Measurements from ENCODE around the gene RHBDL2. TPM values are rescaled to one million over a fixed set of nuclear protein-coding genes. Genes with fewer than 3 reads are reported as not detected.
"Not testable (repeated sequence)": the region's sequence is repeated elsewhere in the genome, so short reads cannot be mapped to it uniquely, and the experiment has no call there.

The RHBDL2 gene
- total RNA-seq, 1 donor from 2014 or later: not detected

DNA sequence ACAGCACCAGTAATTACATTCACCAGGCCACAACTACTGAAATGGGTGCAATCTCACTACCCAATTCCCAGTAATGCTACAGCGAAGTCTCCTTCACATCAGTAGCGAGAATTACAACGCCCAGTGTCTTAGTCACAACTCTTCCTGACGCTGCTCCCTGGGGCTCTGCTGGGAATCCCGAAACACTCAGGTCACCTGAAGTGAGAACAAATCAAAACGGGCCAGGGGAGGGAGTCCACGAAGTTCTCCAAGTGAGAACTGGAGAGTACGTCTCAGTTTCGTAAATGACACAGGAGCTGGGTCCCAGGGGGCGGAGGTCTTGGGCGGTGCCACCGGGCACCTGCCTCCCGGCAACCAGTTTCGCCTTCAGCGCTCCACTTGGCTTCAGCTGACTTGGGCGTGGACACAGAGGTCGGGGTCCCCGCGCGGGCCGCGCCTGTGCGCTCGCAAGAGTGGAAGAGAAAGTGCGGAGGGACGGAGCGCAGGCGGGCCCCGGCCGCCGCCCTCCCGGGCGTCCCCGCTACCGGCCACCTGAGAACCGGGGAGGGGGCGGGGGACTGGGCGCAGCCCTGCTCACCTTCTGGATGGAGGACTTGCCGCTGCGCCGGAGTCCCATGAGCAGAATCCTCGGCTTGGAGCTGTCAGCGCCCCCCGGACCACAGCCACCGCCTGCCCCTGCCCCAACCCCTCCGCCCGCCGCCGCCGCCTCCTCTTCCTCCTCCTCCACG is 82.6 kb downstream of the RHBDL2 start:
- TF ChIP-seq, protein P1, sequence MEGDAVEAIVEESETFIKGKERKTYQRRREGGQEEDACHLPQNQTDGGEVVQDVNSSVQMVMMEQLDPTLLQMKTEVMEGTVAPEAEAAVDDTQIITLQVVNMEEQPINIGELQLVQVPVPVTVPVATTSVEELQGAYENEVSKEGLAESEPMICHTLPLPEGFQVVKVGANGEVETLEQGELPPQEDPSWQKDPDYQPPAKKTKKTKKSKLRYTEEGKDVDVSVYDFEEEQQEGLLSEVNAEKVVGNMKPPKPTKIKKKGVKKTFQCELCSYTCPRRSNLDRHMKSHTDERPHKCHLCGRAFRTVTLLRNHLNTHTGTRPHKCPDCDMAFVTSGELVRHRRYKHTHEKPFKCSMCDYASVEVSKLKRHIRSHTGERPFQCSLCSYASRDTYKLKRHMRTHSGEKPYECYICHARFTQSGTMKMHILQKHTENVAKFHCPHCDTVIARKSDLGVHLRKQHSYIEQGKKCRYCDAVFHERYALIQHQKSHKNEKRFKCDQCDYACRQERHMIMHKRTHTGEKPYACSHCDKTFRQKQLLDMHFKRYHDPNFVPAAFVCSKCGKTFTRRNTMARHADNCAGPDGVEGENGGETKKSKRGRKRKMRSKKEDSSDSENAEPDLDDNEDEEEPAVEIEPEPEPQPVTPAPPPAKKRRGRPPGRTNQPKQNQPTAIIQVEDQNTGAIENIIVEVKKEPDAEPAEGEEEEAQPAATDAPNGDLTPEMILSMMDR (IDR thresholded peaks at IDR 0.05): no peak
- peak; percentile 86 for DNase-seq (ENCODE audit: extremely low spot score, unreplicated experiment)
- peaks cover 17% of the 10 kb centered on the region for H3K36me3 Mint-ChIP-seq (ENCODE audit: unreplicated experiment)
- no peaks in the 10 kb centered on the region for H3K9me3 Mint-ChIP-seq (ENCODE audit: unreplicated experiment)
- H3K27me3 Mint-ChIP-seq (ENCODE audit: unreplicated experiment): no peaks in the 10 kb centered on the region
- peaks cover 56% of the 10 kb centered on the region for H3K4me1 Mint-ChIP-seq (ENCODE audit: unreplicated experiment)
- peak overlapping the region; percentile 81 for H3K27ac Mint-ChIP-seq (ENCODE audit: unreplicated experiment)
- peak overlapping the region; percentile 95 for H3K4me3 Mint-ChIP-seq (ENCODE audit: unreplicated experiment)

DNA sequence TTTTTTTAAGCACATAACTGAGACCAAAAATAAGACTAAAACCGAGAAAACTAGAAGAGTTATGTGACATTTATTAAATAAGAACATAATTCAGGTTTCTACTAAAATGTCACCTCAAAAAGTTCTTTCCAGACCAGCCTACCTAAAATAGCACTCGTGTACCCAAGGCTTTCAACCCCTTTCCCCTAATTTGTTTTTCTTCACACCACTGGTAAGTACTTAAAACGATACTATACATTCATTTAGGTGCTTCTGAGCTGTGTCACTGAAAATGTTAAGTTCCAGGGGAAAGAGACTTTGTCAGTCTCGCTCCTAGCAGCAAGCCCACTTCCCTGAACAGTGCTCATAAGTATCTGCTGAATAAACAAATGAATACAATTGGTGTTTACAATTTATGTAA is 88.8 kb downstream of the RHBDL2 start:
- TF ChIP-seq, protein P1 (IDR thresholded peaks at IDR 0.05): no peak
- Mint-ChIP-seq H3K9me3 (ENCODE audit: unreplicated experiment) (no peaks in the 10 kb centered on the region), H3K36me3 (ENCODE audit: unreplicated experiment) (peaks cover 52% of the 10 kb centered on the region), H3K27ac (ENCODE audit: unreplicated experiment) (no peak overlapping the region), H3K4me1 (ENCODE audit: unreplicated experiment) (peaks cover 19% of the 10 kb centered on the region), H3K4me3 (ENCODE audit: unreplicated experiment) (no peak overlapping the region), H3K27me3 (ENCODE audit: unreplicated experiment) (no peaks in the 10 kb centered on the region)
- no peak for DNase-seq (ENCODE audit: extremely low spot score, unreplicated experiment)

DNA sequence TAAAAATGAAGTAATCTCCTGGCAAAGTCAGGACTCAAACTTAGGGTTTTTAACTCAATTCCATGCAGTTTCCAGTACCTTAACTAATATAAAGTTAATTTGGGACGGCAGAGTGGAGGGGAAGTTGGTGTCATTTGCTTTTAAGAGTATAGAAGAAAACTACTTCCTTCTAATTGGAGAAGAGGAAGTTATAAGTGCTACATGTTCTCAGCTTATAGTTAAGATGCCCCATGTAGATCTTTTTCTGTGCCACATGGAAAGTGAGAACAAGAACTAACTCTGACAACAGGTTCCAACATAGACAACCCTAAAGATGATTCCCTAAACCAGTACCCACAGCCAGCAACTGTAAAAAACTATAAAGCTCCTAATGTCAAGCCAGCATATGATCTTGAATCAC is 93.6 kb downstream of the RHBDL2 start:
- H3K36me3 Mint-ChIP-seq (ENCODE audit: unreplicated experiment): peaks cover 62% of the 10 kb centered on the region
- peaks cover 11% of the 10 kb centered on the region for H3K4me1 Mint-ChIP-seq (ENCODE audit: unreplicated experiment)
- no peaks in the 10 kb centered on the region for H3K9me3 Mint-ChIP-seq (ENCODE audit: unreplicated experiment)
- H3K4me3 Mint-ChIP-seq (ENCODE audit: unreplicated experiment): no peak overlapping the region
- no peaks in the 10 kb centered on the region for H3K27me3 Mint-ChIP-seq (ENCODE audit: unreplicated experiment)
- TF ChIP-seq, protein P1 (IDR thresholded peaks at IDR 0.05): no peak
- DNase-seq (ENCODE audit: extremely low spot score, unreplicated experiment): no peak
- H3K27ac Mint-ChIP-seq (ENCODE audit: unreplicated experiment): no peak overlapping the region

DNA sequence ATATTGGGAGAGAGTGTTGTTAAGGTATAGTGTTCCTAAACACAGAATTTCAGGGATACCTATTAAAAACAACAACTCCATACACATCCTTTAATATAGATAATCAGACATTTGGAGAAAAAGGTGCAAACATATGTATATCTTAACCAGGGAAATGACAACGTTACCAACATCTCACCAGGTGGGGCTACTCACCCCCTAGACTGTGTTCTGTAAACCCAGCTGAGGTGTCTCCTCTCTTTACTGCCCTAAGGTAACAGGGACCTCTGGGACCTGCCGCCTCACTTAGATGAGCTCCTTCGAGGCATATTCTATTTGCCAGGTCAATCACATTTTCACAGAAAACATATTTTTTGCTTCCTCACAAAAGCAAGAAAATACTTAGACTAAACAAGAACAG is 95.4 kb downstream of the RHBDL2 start:
- Mint-ChIP-seq H3K27ac (ENCODE audit: unreplicated experiment) (no peak overlapping the region), H3K4me1 (ENCODE audit: unreplicated experiment) (peaks cover 9% of the 10 kb centered on the region), H3K4me3 (ENCODE audit: unreplicated experiment) (no peak overlapping the region), H3K27me3 (ENCODE audit: unreplicated experiment) (no peaks in the 10 kb centered on the region), H3K36me3 (ENCODE audit: unreplicated experiment) (peaks cover 54% of the 10 kb centered on the region), H3K9me3 (ENCODE audit: unreplicated experiment) (no peaks in the 10 kb centered on the region)
- TF ChIP-seq, protein P1 (IDR thresholded peaks at IDR 0.05): no peak
- DNase-seq (ENCODE audit: extremely low spot score, unreplicated experiment): no peak

DNA sequence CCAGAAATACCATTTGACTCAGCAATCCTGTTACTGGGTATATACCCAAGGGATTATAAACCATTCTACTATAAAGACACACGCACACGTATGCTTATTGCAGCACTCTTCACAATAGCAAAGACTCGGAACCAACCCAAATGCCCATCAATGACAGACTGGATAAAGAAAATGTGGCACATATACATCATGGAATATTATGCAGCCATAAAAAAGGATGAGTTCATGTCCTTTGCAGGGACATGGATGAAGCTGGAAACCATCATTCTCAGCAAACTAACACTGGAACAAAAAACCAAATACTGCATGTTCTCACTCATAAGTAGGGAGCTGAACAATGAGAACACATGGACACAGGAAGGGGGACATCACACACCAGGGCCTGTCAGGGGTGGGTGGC is 96.5 kb downstream of the RHBDL2 start:
- H3K4me3 Mint-ChIP-seq (ENCODE audit: unreplicated experiment); H3K9me3 Mint-ChIP-seq (ENCODE audit: unreplicated experiment); H3K27me3 Mint-ChIP-seq (ENCODE audit: unreplicated experiment); H3K27ac Mint-ChIP-seq (ENCODE audit: unreplicated experiment); DNase-seq (ENCODE audit: extremely low spot score, unreplicated experiment); H3K4me1 Mint-ChIP-seq (ENCODE audit: unreplicated experiment): not testable (repeated sequence)
- H3K36me3 Mint-ChIP-seq (ENCODE audit: unreplicated experiment): peaks cover 51% of the 10 kb centered on the region
